Breast epithelium (tissue), 4 donors: ENCODE data around the gene FAM168A. TPM values are rescaled to one million over a fixed set of nuclear protein-coding genes. Genes with fewer than 3 reads are reported as not detected.
A peak's percentile ranks its signal among the peaks of the same experiment; 100 is the strongest.

Source experiments
- DNase-seq, 2 donors: peaks; one replicate each; pipeline ENCODE4 v3.0.0-alpha.2; 2019; ENCODE audit warnings: low spot score in 2 of 2
- H3K27ac ChIP-seq, 2 donors: fragments of 200-600 bp; sonication (generic) in 1 of 2; one replicate each; pipeline ENCODE4 v1.5.1; 2016 to 2019; ENCODE audit warnings: mild to moderate bottlenecking in 1 of 2
- H3K27me3 ChIP-seq, 2 donors: fragments of 200-600 bp; sonication (generic) in 1 of 2; one replicate each; pipeline versions ENCODE4 v1.5.1 to v1.6.0; 2017 to 2019; ENCODE audit warnings: control low read depth in 1 of 2, mild to moderate bottlenecking in 1 of 2
- H3K36me3 ChIP-seq: fragments of 200-600 bp; one replicate; pipeline ENCODE4 v1.5.1; 2019
- H3K4me1 ChIP-seq, 2 donors: fragments of 200-600 bp; sonication (generic); one replicate each; pipeline ENCODE4 v1.5.1; 2016 to 2019; ENCODE audit warnings: control low read depth in 1 of 2
- H3K4me3 ChIP-seq, 3 donors: fragments of 200-600 bp; sonication (generic); 1 replicate in 2 of 3; 2 replicates in 1 of 3; pipeline ENCODE4 v1.5.1; 2016 to 2019; ENCODE audit warnings: mild to moderate bottlenecking in 3 of 3, moderate library complexity in 2 of 3
- H3K9me3 ChIP-seq, 2 donors: fragments of 200-600 bp; sonication (generic) in 1 of 2; one replicate each; pipeline ENCODE4 v1.5.1; 2016 to 2019; ENCODE audit warnings: control low read depth in 1 of 2
- CTCF ChIP-seq, 3 donors: fragments of 450-650 bp; IDR thresholded peaks; one replicate each; pipeline ENCODE4 v1.5.1; 2016 to 2017; ENCODE audit warnings: antibody characterized with exemption in 3 of 3, mild to moderate bottlenecking in 3 of 3, moderate library complexity in 3 of 3
- POLR2A ChIP-seq: fragments of 450-650 bp; IDR thresholded peaks from one replicate; pipeline ENCODE4 v1.6.1; 2016; ENCODE audit warnings: antibody characterized with exemption, mild to moderate bottlenecking, moderate library complexity
- POLR2AphosphoS5 ChIP-seq, 3 donors: sonication (generic); formaldehyde crosslinking; IDR thresholded peaks; one replicate each; pipeline ENCODE4 v1.6.1; 2017; ENCODE audit warnings: antibody characterized with exemption in 3 of 3
- intact Hi-C: fragments of 100-400 bp; cut with DNase I; formaldehyde crosslinking; loops from one replicate; pipeline ENCODE4 v1.15.1; 2023; ENCODE audit warnings: low total_unique reads
- total RNA-seq, 3 donors: library from RNA; depleted of rRNA; stranded (reverse); fragments of >200 nt; gene quantifications; one replicate each; pipeline ENCODE4 v1.1.0, GENCODE V29; 2016

FAM168A gene
- total RNA-seq, 3 donors from 2014 or later: 26.5 to 41.9 (median 28.8) TPM

GRCh38 chr11:73404048-73404447 lies 193.9 kb downstream of the FAM168A start:
- H3K36me3 ChIP-seq: no peaks in the 10 kb centered on the region
- no peaks in the 10 kb centered on the region for H3K27me3 ChIP-seq

DNA sequence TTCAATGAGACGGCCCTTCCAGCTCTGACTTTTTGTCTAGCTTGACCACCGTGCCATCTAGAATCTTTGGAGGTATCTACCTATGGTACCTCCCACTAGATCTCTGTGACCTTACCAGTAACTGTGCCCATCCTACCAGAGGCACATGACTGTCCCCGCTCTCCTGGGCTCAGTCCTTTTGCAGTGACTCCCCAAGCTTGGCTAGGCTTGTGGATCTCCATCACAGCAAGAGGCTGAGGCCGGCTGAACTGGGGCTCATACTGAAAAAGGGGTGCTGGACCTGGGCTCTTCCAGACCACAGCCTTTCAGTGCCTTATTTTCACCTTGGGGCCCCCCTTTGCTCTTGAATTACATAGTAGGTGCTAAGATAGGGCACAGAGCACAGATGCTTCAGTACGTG lies 194.4 kb downstream of the FAM168A start:
- intact Hi-C loops: loop anchor here (10.0 kb wide), 1 partner anchor 111 kb away; no protein-coding TSS in a partner anchor
- no peak overlapping the region for H3K27ac ChIP-seq
- no peak for DNase-seq

More at GRCh38 chr11:73404048-73404447, 193.9 kb downstream of the FAM168A start:
- peak in 1 of 2 donors; percentile 48 for DNase-seq
- Histone ChIP-seq H3K4me1 (no peaks in the 10 kb centered on the region), H3K4me3 (no peak overlapping the region), H3K27ac (no peak overlapping the region), H3K9me3 (no peaks in the 10 kb centered on the region)
- intact Hi-C loops: loop anchor here (10.0 kb wide), 1 partner anchor 111 kb away; no protein-coding TSS in a partner anchor
- TF ChIP-seq CTCF (IDR thresholded peaks at IDR 0.05) (peak; percentile 7 to 75 (median 64)), POLR2A (no peak), POLR2AphosphoS5 (IDR thresholded peaks at IDR 0.05) (peak in 1 of 3 donors; percentile 27)

GRCh38 chr11:73402834-73403185 lies 195.1 kb downstream of the FAM168A start:
- Histone ChIP-seq H3K4me3 (no peak overlapping the region), H3K36me3 (no peaks in the 10 kb centered on the region), H3K27ac (no peak overlapping the region), H3K9me3 (no peaks in the 10 kb centered on the region), H3K27me3 (no peaks in the 10 kb centered on the region), H3K4me1 (no peaks in the 10 kb centered on the region)
- intact Hi-C loops: loop anchor here (10.0 kb wide), 1 partner anchor 112 kb away; no protein-coding TSS in a partner anchor
- peak in 1 of 3 donors; percentile 10 for TF ChIP-seq CTCF (IDR thresholded peaks at IDR 0.05)
- TF ChIP-seq POLR2AphosphoS5 (IDR thresholded peaks at IDR 0.05): no peak
- no peak for DNase-seq

More for the DNA sequence above, 194.4 kb downstream of the FAM168A start:
- no peak for TF ChIP-seq POLR2AphosphoS5 (IDR thresholded peaks at IDR 0.05)
- TF ChIP-seq POLR2A: no peak
- TF ChIP-seq CTCF (IDR thresholded peaks at IDR 0.05): no peak
- H3K27me3 ChIP-seq: no peaks in the 10 kb centered on the region
- no peak overlapping the region for H3K4me3 ChIP-seq
- no peaks in the 10 kb centered on the region for H3K4me1 ChIP-seq
- no peaks in the 10 kb centered on the region for H3K36me3 ChIP-seq
- H3K9me3 ChIP-seq: no peaks in the 10 kb centered on the region

DNA sequence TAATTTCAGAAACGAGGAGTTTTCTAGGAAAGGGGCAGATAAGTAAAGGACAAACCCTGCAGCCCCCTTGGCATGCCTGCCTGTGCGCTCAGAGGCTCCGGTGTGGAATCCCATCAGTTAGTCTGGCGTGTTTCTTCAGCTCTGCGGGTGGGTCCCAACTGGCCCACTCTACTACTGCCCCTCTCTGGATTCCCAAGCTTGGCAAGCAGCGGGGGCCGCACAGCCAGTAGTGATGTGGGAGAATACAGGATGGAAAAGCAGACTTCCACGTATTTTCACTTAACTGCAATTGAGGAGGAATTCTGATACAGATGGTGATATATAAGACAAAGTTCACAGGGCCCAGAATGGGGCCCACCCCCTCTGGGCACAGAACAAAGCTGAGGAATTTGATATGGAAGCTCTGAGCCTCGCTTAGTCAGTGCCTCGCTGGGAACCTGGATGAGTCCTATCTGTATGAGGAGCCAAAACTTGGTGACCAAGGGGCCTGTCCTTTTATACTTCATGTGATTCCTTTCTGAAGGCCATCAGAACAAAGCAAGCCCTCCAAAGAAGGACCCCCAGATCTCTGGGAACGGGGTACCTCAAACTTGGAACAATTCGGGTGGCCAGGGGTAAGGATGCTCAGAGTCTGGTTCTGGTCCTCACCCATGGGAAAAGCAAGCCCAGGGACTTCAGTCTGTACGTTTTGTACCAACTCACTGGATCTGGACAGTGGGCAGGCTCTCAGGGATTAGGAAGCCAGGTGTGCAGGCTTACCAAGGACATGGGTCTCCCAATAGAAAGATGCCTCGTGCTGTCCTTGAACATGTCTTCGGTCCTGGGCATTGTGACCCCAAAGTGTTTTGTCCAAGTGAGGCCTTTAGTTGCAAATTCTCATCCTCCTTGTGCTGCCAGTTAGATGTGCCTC lies 195.7 kb downstream of the FAM168A start:
- no peaks in the 10 kb centered on the region for H3K27me3 ChIP-seq
- no peak for DNase-seq
- TF ChIP-seq POLR2AphosphoS5 (IDR thresholded peaks at IDR 0.05): no peak
- no peak for TF ChIP-seq CTCF (IDR thresholded peaks at IDR 0.05)
- TF ChIP-seq POLR2A: no peak
- intact Hi-C loops: loop anchor here (10.0 kb wide), 1 partner anchor 113 kb away; no protein-coding TSS in a partner anchor
- no peaks in the 10 kb centered on the region for H3K9me3 ChIP-seq
- no peaks in the 10 kb centered on the region for H3K36me3 ChIP-seq
- no peak overlapping the region for H3K27ac ChIP-seq
- no peaks in the 10 kb centered on the region for H3K4me1 ChIP-seq
- H3K4me3 ChIP-seq: no peak overlapping the region
